IMR-90 (cell line): ENCODE results near the gene TOP2B. TPM values are rescaled to one million over a fixed set of nuclear protein-coding genes. Genes with fewer than 3 reads are reported as not detected.

Experiments used
- ATAC-seq: fragments of 200-7000 bp; cut with Tn5 transposase; 2 replicates; pipeline ENCODE4 v1.9.1; 2020; ENCODE audit warnings: low read depth, mild to moderate bottlenecking, moderate library complexity
- BruUV-seq: library from RNA; stranded (reverse); fragments of 400-500 nt; replicated peaks from 2 replicates; lab custom pipeline; 2021; lab: Mats Ljungman, UMichigan
- CTCF ChIA-PET: fragments of 300-600 bp; formaldehyde crosslinking; extraction: SDS; loops from one replicate; lab custom pipeline; 2021; ENCODE audit warnings: antibody characterized with exemption; lab: Yijun Ruan, JAX
- POLR2A ChIA-PET: fragments of 300-600 bp; sonication (Branson Sonifier 250); formaldehyde crosslinking; loops from one replicate; lab custom pipeline; 2022; ENCODE audit warnings: antibody characterized with exemption; ENCODE audit not compliant: unreplicated experiment; lab: Charles Lee
- DNase-seq: peaks from one replicate; pipeline ENCODE4 v3.0.0; 2013
- H2AFZ ChIP-seq: replicated peaks from 2 replicates; pipeline ENCODE3; 2013; ENCODE audit warnings: low read length, mild to moderate bottlenecking; ENCODE audit not compliant: poor library complexity
- H2AK5ac ChIP-seq: 2 replicates; pipeline ENCODE4 v1.6.1; 2013; ENCODE audit warnings: low read depth, low read length, inconsistent platforms
- H2AK9ac ChIP-seq: replicated peaks from 2 replicates; pipeline ENCODE3; 2013; ENCODE audit warnings: mild to moderate bottlenecking, low read depth, low read length, moderate library complexity; ENCODE audit not compliant: poor library complexity
- H2BK120ac ChIP-seq: 2 replicates; pipeline ENCODE4 v1.6.1; 2013; ENCODE audit warnings: low read depth, low read length, inconsistent platforms
- H2BK15ac ChIP-seq: 3 replicates; pipeline ENCODE4 v1.6.1; 2013; ENCODE audit warnings: low read depth, low read length, inconsistent platforms
- H2BK20ac ChIP-seq: 2 replicates; pipeline ENCODE4 v1.6.1; 2013; ENCODE audit warnings: low read depth, mild to moderate bottlenecking, inconsistent platforms, low read length, moderate library complexity
- H2BK5ac ChIP-seq: 2 replicates; pipeline ENCODE4 v1.6.1; 2013; ENCODE audit warnings: mild to moderate bottlenecking, low read depth, low read length, inconsistent platforms; ENCODE audit not compliant: poor library complexity, severe bottlenecking
- H3K14ac ChIP-seq: replicated peaks from 2 replicates; pipeline ENCODE4 v1.6.1; 2013; ENCODE audit warnings: low read depth, low read length, inconsistent platforms
- H3K18ac ChIP-seq: 2 replicates; pipeline ENCODE4 v1.6.1; 2013; ENCODE audit warnings: low read depth, low read length, control low read depth
- H3K23ac ChIP-seq: 2 replicates; pipeline ENCODE4 v1.6.1; 2013; ENCODE audit warnings: low read depth, low read length, inconsistent platforms
- H3K27ac ChIP-seq: 2 replicates; pipeline ENCODE4 v1.5.1; 2013; ENCODE audit warnings: mild to moderate bottlenecking, control low read depth, low read length; ENCODE audit not compliant: insufficient read depth
- H3K27me3 ChIP-seq: 2 replicates; pipeline ENCODE4 v1.6.1; 2013; ENCODE audit warnings: low read length; ENCODE audit not compliant: control insufficient read depth, insufficient read depth
- H3K36me3 ChIP-seq: 2 replicates; pipeline ENCODE4 v1.6.1; 2013; ENCODE audit warnings: low read length, mixed read lengths; ENCODE audit not compliant: control insufficient read depth, insufficient read depth
- H3K4ac ChIP-seq: 2 replicates; pipeline ENCODE4 v1.6.1; 2013; ENCODE audit warnings: low read depth, low read length, inconsistent platforms
- H3K4me1 ChIP-seq: 2 replicates; pipeline ENCODE4 v1.6.1; 2013; ENCODE audit warnings: low read length, mixed read lengths; ENCODE audit not compliant: control insufficient read depth, insufficient read depth
- H3K4me2 ChIP-seq: 2 replicates; pipeline ENCODE4 v1.6.1; 2013; ENCODE audit warnings: low read depth, mild to moderate bottlenecking, control low read depth, low read length, moderate library complexity
- H3K4me3 ChIP-seq: 2 replicates; pipeline ENCODE4 v1.5.1; 2013; ENCODE audit warnings: low read depth, mild to moderate bottlenecking, control low read depth, low read length, moderate library complexity; ENCODE audit not compliant: insufficient read depth
- H3K56ac ChIP-seq: 2 replicates; pipeline ENCODE4 v1.6.1; 2013; ENCODE audit warnings: low read length, inconsistent platforms; ENCODE audit not compliant: insufficient read depth; ENCODE audit errors: extremely low read depth
- H3K79me1 ChIP-seq, 2 experiments: 2 replicates each; pipeline ENCODE4 v1.6.1; 2013; ENCODE audit warnings: low read length in 2 of 2, inconsistent platforms in 1 of 2, low read depth in 1 of 2
- H3K9ac ChIP-seq: 2 replicates; pipeline ENCODE4 v1.6.1; 2013; ENCODE audit warnings: low read depth, low read length, control low read depth
- H3K9me1 ChIP-seq: 2 replicates; pipeline ENCODE4 v1.6.1; 2013; ENCODE audit warnings: low read length, inconsistent platforms; ENCODE audit not compliant: insufficient read depth
- H3K9me3 ChIP-seq: 2 replicates; pipeline ENCODE4 v1.6.1; 2013; ENCODE audit warnings: low read length; ENCODE audit not compliant: control insufficient read depth, insufficient read depth
- H4K20me1 ChIP-seq: 2 replicates; pipeline ENCODE4 v1.6.1; 2013; ENCODE audit warnings: low read length, inconsistent platforms; ENCODE audit not compliant: insufficient read depth
- H4K5ac ChIP-seq: 2 replicates; pipeline ENCODE4 v1.6.1; 2013; ENCODE audit warnings: mild to moderate bottlenecking, low read depth, low read length, control low read depth
- H4K8ac ChIP-seq, 2 experiments: 2 replicates each; pipeline ENCODE4 v1.6.1; 2013; ENCODE audit warnings: low read depth in 2 of 2, low read length in 2 of 2, control low read depth in 1 of 2, inconsistent platforms in 1 of 2
- H4K91ac ChIP-seq: 2 replicates; pipeline ENCODE4 v1.6.1; 2013; ENCODE audit warnings: low read depth, low read length, inconsistent platforms; ENCODE audit not compliant: insufficient read depth
- CHD1 ChIP-seq: IDR thresholded peaks from 2 replicates; pipeline ENCODE4 v1.6.1; 2012; ENCODE audit warnings: low read depth, low read length, improper control_type of control experiment
- CTCF ChIP-seq: conservative IDR thresholded peaks from 2 replicates; pipeline ENCODE4 v1.5.1; 2012; ENCODE audit warnings: mild to moderate bottlenecking, low read depth, low read length, improper control_type of control experiment
- FOS ChIP-seq: fragments of 150-350 bp; IDR thresholded peaks from 2 replicates; pipeline ENCODE4 v1.6.1; 2016; ENCODE audit warnings: low read depth, low read length
- MAFK ChIP-seq: IDR thresholded peaks from 2 replicates; pipeline ENCODE4 v1.6.1; 2012; ENCODE audit warnings: low read depth, low read length, improper control_type of control experiment
- MXI1 ChIP-seq: IDR thresholded peaks from 2 replicates; pipeline ENCODE4 v1.6.1; 2012; ENCODE audit warnings: low read depth, mild to moderate bottlenecking, low read length, moderate library complexity, borderline replicate concordance
- NFE2L2 ChIP-seq: fragments of 150-350 bp; IDR thresholded peaks from 2 replicates; pipeline ENCODE4 v1.6.1; 2016; ENCODE audit warnings: low read depth, mild to moderate bottlenecking, low read length
- POLR2A ChIP-seq: IDR thresholded peaks from 2 replicates; pipeline ENCODE4 v1.6.1; 2012; ENCODE audit warnings: mild to moderate bottlenecking, low read depth, low read length
- RAD21 ChIP-seq: IDR thresholded peaks from 2 replicates; pipeline ENCODE4 v1.6.1; 2012; ENCODE audit warnings: low read length, improper control_type of control experiment
- RFX5 ChIP-seq: IDR thresholded peaks from 2 replicates; pipeline ENCODE4 v1.8.0; 2012; ENCODE audit warnings: low read depth, mild to moderate bottlenecking, low read length, moderate library complexity
- SMC3 ChIP-seq: fragments of 150-350 bp; IDR thresholded peaks from 2 replicates; pipeline ENCODE4 v1.6.1; 2016; ENCODE audit warnings: low read depth, mild to moderate bottlenecking, antibody characterized with exemption, low read length, moderate library complexity
- WGBS, 2 experiments: methylation state at CpG; one replicate each; pipeline versions ENCODE4 v1.1.5 to v1.1.7; 2013; ENCODE audit warnings: missing lambda C conversion rate in 2 of 2; ENCODE audit not compliant: insufficient read length in 1 of 2; ENCODE audit errors: extremely low coverage in 2 of 2; 5-methylcytosine and 5-hydroxymethylcytosine counted together
- dilution Hi-C: fragments of 300-500 bp; cut with HindIII; formaldehyde crosslinking; loops from one replicate; pipeline ENCODE4 v1.14.3; 2018; ENCODE audit warnings: low sequenced_read_pairs; ENCODE audit not compliant: unreplicated experiment
- in situ Hi-C: fragments of 300-500 bp; cut with MboI; formaldehyde crosslinking; loops from 3 replicates; pipeline ENCODE4 v1.14.3; 2019; ENCODE audit warnings: low sequenced_read_pairs, inconsistent platforms, mixed read lengths
- intact Hi-C: fragments of 100-400 bp; cut with micrococcal nuclease; formaldehyde crosslinking; loops from 2 replicates; pipeline ENCODE4 v1.10.0; 2022
- polyA plus RNA-seq, 3 experiments: library from polyadenylated mRNA; depleted of rRNA; stranded (reverse); fragments of >200 nt; gene quantifications; 2 replicates each; pipeline ENCODE4 v1.2.3, GENCODE V29; 2012; ENCODE audit warnings: low replicate concordance in 1 of 3
- total RNA-seq: library from RNA; depleted of rRNA; stranded (reverse); fragments of >200 nt; gene quantifications from 2 replicates; pipeline ENCODE4 v1.2.3, GENCODE V29; 2012
- TF ChIP-seq, protein P1 (sequence below): fragments of 150-350 bp; IDR thresholded peaks from 2 replicates; pipeline ENCODE4 v1.6.1; 2017; ENCODE audit warnings: mild to moderate bottlenecking, antibody characterized with exemption, low read length, low read depth

The TOP2B gene
- total and polyA plus RNA-seq, 2 of the 4 experiments (the other 2 are of a cell fraction), result 45.5 to 53.4 TPM

GRCh38 chr3:25586167-25586505 lies 78.6 kb downstream of the TOP2B start:
- no peak overlapping the region for H3K4me2 ChIP-seq
- H4K91ac ChIP-seq, result no peak overlapping the region
- no peak overlapping the region for H3K4me3 ChIP-seq
- H4K5ac ChIP-seq, result no peak overlapping the region
- no peak overlapping the region for H2BK5ac ChIP-seq
- no peaks in the 10 kb centered on the region for H3K27me3 ChIP-seq
- no peak overlapping the region for H4K8ac ChIP-seq
- H2BK20ac ChIP-seq, result no peak overlapping the region
- TF ChIP-seq FOS, result no peak
- no peak for TF ChIP-seq MAFK
- no peak for TF ChIP-seq RFX5
- no peak for TF ChIP-seq RAD21
- no peak for TF ChIP-seq SMC3
- no peak for TF ChIP-seq POLR2A
- TF ChIP-seq CTCF, result no peak
- TF ChIP-seq MXI1, result no peak
- TF ChIP-seq, protein P1, sequence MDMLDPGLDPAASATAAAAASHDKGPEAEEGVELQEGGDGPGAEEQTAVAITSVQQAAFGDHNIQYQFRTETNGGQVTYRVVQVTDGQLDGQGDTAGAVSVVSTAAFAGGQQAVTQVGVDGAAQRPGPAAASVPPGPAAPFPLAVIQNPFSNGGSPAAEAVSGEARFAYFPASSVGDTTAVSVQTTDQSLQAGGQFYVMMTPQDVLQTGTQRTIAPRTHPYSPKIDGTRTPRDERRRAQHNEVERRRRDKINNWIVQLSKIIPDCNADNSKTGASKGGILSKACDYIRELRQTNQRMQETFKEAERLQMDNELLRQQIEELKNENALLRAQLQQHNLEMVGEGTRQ, result no peak
- no peak for TF ChIP-seq NFE2L2
- no peak for TF ChIP-seq CHD1
- CTCF ChIA-PET, result no interaction called here
- in situ Hi-C loops, result loop anchor here (10.0 to 25.0 kb wide), 2 partner anchors 621 to 1324 kb away; no protein-coding TSS in a partner anchor
- H3K27ac ChIP-seq, result no peak overlapping the region
- no CpG with 5 or more reads among the region's 6 CpGs for whole genome bisulfite sequencing, 2 experiments
- no peak overlapping the region for H3K4ac ChIP-seq
- H2AFZ ChIP-seq, result no peak overlapping the region
- H2BK15ac ChIP-seq, result no peak overlapping the region
- ATAC-seq (no peak), DNase-seq (no peak)
- intact Hi-C loops, result no loop called here
- H3K9me1 ChIP-seq, result peaks cover 14% of the 10 kb centered on the region
- POLR2A ChIA-PET, result no interaction called here
- H3K56ac ChIP-seq, result no peak overlapping the region
- H4K20me1 ChIP-seq, result no peaks in the 10 kb centered on the region
- H3K14ac ChIP-seq, result no peak overlapping the region
- H2AK5ac ChIP-seq, result no peak overlapping the region
- peaks cover 6% of the 10 kb centered on the region for H3K4me1 ChIP-seq
- H2AK9ac ChIP-seq, result no peak overlapping the region
- dilution Hi-C loops, result no loop called here
- H3K23ac ChIP-seq, result no peak overlapping the region
- no peak overlapping the region for H2BK120ac ChIP-seq
- no peak overlapping the region for H3K9ac ChIP-seq
- no peaks in the 10 kb centered on the region for H3K79me1 ChIP-seq
- H3K18ac ChIP-seq, result no peak overlapping the region
- BruUV-seq, result no TSS peak
- H3K36me3 ChIP-seq, result no peaks in the 10 kb centered on the region
- H3K9me3 ChIP-seq, result no peaks in the 10 kb centered on the region
